Endothelial cell of umbilical vein (primary cell): ENCODE measurements around the gene AKAP6. TPM values are rescaled to one million over a fixed set of nuclear protein-coding genes. Genes with fewer than 3 reads are reported as not detected.

Experiments used
- BruUV-seq: library from RNA; stranded (reverse); fragments of 400-500 nt; replicated peaks from 2 replicates; lab custom pipeline; 2021; lab: Mats Ljungman, UMichigan
- CTCF ChIA-PET: fragments of 300-600, 350-600 bp; sonication (Branson Sonifier 250); formaldehyde crosslinking; loops from one replicate; lab custom pipeline; 2021; ENCODE audit warnings: antibody characterized with exemption, inconsistent platforms; lab: Charles Lee
- POLR2A ChIA-PET: fragments of 300-600, 350-600 bp; sonication (Branson Sonifier 250); formaldehyde crosslinking; loops from one replicate; lab custom pipeline; 2021; ENCODE audit warnings: antibody characterized with exemption, inconsistent platforms; lab: Charles Lee
- DNase-seq: peaks from one replicate; pipeline ENCODE4 v3.0.0-alpha.2; 2011; ENCODE audit warnings: low read depth, low spot score
- FAIRE-seq: peaks from 2 replicates; lab custom pipeline; 2011; peaks lifted over from hg19 to GRCh38; lab: Jason Lieb, UNC
- H2AFZ ChIP-seq: 2 replicates; pipeline ENCODE4 v1.6.0; 2012; ENCODE audit warnings: low read depth, low read length, control low read depth, inconsistent platforms
- H3K27ac ChIP-seq: 2 replicates; pipeline ENCODE4 v1.5.1; 2011; ENCODE audit warnings: low read depth, mild to moderate bottlenecking, control low read depth, low read length, moderate library complexity; ENCODE audit not compliant: insufficient read depth
- H3K27me3 ChIP-seq, 2 experiments: 2 replicates each; pipeline versions ENCODE4 v1.6.0 to v1.6.1; 2011; ENCODE audit warnings: low read length in 2 of 2, mixed read lengths in 1 of 2; ENCODE audit not compliant: control insufficient read depth in 2 of 2, insufficient read depth in 2 of 2
- H3K36me3 ChIP-seq, 2 experiments: 2 replicates in 1 of 2; 3 replicates in 1 of 2; pipeline ENCODE4 v1.5.1; 2011; ENCODE audit warnings: low read length in 2 of 2, mild to moderate bottlenecking in 1 of 2, moderate library complexity in 1 of 2; ENCODE audit not compliant: control insufficient read depth in 2 of 2, insufficient read depth in 2 of 2; ENCODE audit errors: extremely low read depth in 1 of 2
- H3K4me1 ChIP-seq: 3 replicates; pipeline ENCODE4 v1.5.1; 2011; ENCODE audit warnings: mild to moderate bottlenecking, low read length; ENCODE audit not compliant: control insufficient read depth, insufficient read depth; ENCODE audit errors: extremely low read depth
- H3K4me2 ChIP-seq: 2 replicates; pipeline ENCODE4 v1.6.1; 2011; ENCODE audit warnings: low read length, control low read depth, mixed read lengths; ENCODE audit not compliant: insufficient read depth
- H3K4me3 ChIP-seq, 3 experiments: fragments of 200-600 bp in 1 of 3; sonication (generic), shearing (Covaris generic) in 1 of 3; replicated peaks in 1 of 3; 2 replicates each; pipeline ENCODE4 v1.5.1; 2011 to 2016; ENCODE audit warnings: control low read depth in 3 of 3, low read length in 3 of 3, mild to moderate bottlenecking in 2 of 3, inconsistent platforms in 1 of 3, low read depth in 1 of 3, moderate library complexity in 1 of 3; ENCODE audit not compliant: insufficient read depth in 1 of 3
- H3K79me2 ChIP-seq: 2 replicates; pipeline ENCODE4 v1.6.0; 2012; ENCODE audit warnings: low read length, inconsistent platforms; ENCODE audit not compliant: control insufficient read depth, insufficient read depth
- H3K9ac ChIP-seq: replicated peaks from 2 replicates; pipeline ENCODE3; 2011; ENCODE audit warnings: low read length, control low read depth; ENCODE audit not compliant: insufficient read depth; ENCODE audit errors: extremely low read depth
- H3K9me1 ChIP-seq: replicated peaks from 3 replicates; pipeline ENCODE4 v1.6.0; 2011; ENCODE audit warnings: mild to moderate bottlenecking, low read length; ENCODE audit not compliant: control insufficient read depth, insufficient read depth; ENCODE audit errors: extremely low read depth
- H3K9me3 ChIP-seq: replicated peaks from 2 replicates; pipeline ENCODE4 v1.5.1; 2012; ENCODE audit warnings: low read length, inconsistent platforms; ENCODE audit not compliant: control insufficient read depth, insufficient read depth
- H4K20me1 ChIP-seq: replicated peaks from 2 replicates; pipeline ENCODE3; 2011; ENCODE audit warnings: mild to moderate bottlenecking, low read length; ENCODE audit not compliant: control insufficient read depth, insufficient read depth; ENCODE audit errors: extremely low read depth
- CTCF ChIP-seq, 2 donors: IDR thresholded peaks; 1 replicate in 1 of 2; 2 replicates in 1 of 2; pipeline ENCODE4 v1.5.1; 2011; ENCODE audit warnings: low read length in 2 of 2, mild to moderate bottlenecking in 2 of 2, moderate library complexity in 2 of 2, control low read depth in 1 of 2, inconsistent platforms in 1 of 2, low read depth in 1 of 2; ENCODE audit not compliant: insufficient read depth in 1 of 2; ENCODE audit errors: extremely low read depth in 1 of 2
- EZH2 ChIP-seq: IDR thresholded peaks from 2 replicates; pipeline ENCODE4 v1.6.1; 2012; ENCODE audit warnings: borderline replicate concordance, low read depth, mild to moderate bottlenecking, moderate library complexity, low read length, inconsistent platforms; ENCODE audit not compliant: severe bottlenecking
- FOS ChIP-seq: IDR thresholded peaks from 2 replicates; pipeline ENCODE4 v1.6.1; 2011; ENCODE audit warnings: mild to moderate bottlenecking, low read length, moderate library complexity, borderline replicate concordance; ENCODE audit not compliant: insufficient read depth
- GATA2 ChIP-seq: IDR thresholded peaks from 2 replicates; pipeline ENCODE4 v1.7.0; 2011; ENCODE audit warnings: low read depth, mild to moderate bottlenecking, moderate library complexity, mixed read lengths, low read length; ENCODE audit not compliant: insufficient read length, insufficient read depth
- JUN ChIP-seq: IDR thresholded peaks from 2 replicates; pipeline ENCODE4 v1.6.1; 2011; ENCODE audit warnings: borderline replicate concordance, low read depth; ENCODE audit not compliant: insufficient read length, insufficient read depth
- MAX ChIP-seq: IDR thresholded peaks from 2 replicates; pipeline ENCODE4 v1.6.1; 2011; ENCODE audit not compliant: insufficient read depth, insufficient read length
- MYC ChIP-seq: IDR thresholded peaks from one replicate; pipeline ENCODE4 v1.6.1; 2011; ENCODE audit warnings: mild to moderate bottlenecking, low read depth, low read length
- POLR2A ChIP-seq: IDR thresholded peaks from 2 replicates; pipeline ENCODE4 v1.6.1; 2012; ENCODE audit warnings: low read depth, mild to moderate bottlenecking, control low read depth, low read length
- POLR2AphosphoS5 ChIP-seq: IDR thresholded peaks from 2 replicates; pipeline ENCODE4 v1.6.1; 2012; ENCODE audit warnings: low read depth, mild to moderate bottlenecking, control low read depth, low read length, moderate library complexity; ENCODE audit not compliant: insufficient read depth
- dilution Hi-C: fragments of 300-500 bp; cut with MboI; formaldehyde crosslinking; loops from one replicate; pipeline ENCODE4 v1.15.0; 2019; ENCODE audit warnings: low sequenced_read_pairs; ENCODE audit not compliant: extremely low pct_ligation_motif_present
- intact Hi-C: fragments of 100-400 bp; cut with micrococcal nuclease; formaldehyde crosslinking; loops from one replicate; pipeline ENCODE4 v1.10.0; 2022
- polyA plus RNA-seq, 4 experiments: library from polyadenylated mRNA; depleted of rRNA in 3 of 4; stranded (reverse) in 3 of 4; unstranded in 1 of 4; fragments of >200 nt; gene quantifications; 2 replicates each; pipeline versions ENCODE4 v1.2.1 to v1.2.3, GENCODE V29; 2011 to 2012; ENCODE audit warnings: missing spikeins in 1 of 4
- total RNA-seq: library from RNA; stranded (reverse); gene quantifications from 2 replicates; pipeline ENCODE4 v1.2.3, GENCODE V29; 2021

The AKAP6 gene
- total and polyA plus RNA-seq, 2 donors (not counting 3 experiments of a cell fraction or from before 2014, with no cell fraction given) = 0.03 to 0.49 TPM

GRCh38 chr14:32509632-32510187, 180.6 kb downstream of the AKAP6 start:
- TF ChIP-seq MYC (no peak), JUN (peak; percentile 35), MAX (peak; percentile 22), POLR2A (peak; percentile 41), FOS (peak; percentile 42), GATA2 (no peak), CTCF (IDR thresholded peaks at IDR 0.05; ENCODE audit: extremely low read depth in 1 of 2, insufficient read depth in 1 of 2, low read depth in 1 of 2, low read length in 2 of 2) (no peak), EZH2 (no peak), POLR2AphosphoS5 (peak; percentile 39)
- Histone ChIP-seq H4K20me1 (no peaks in the 10 kb centered on the region), H3K9ac (peak overlapping the region; percentile 25), H3K9me3 (no peaks in the 10 kb centered on the region), H3K36me3 (no peaks in the 10 kb centered on the region), H3K27ac (peak overlapping the region; percentile 67), H2AFZ (peak overlapping the region; percentile 36), H3K4me1 (peaks cover 25% of the 10 kb centered on the region), H3K9me1 (no peaks in the 10 kb centered on the region), H3K4me2 (peak overlapping the region; percentile 3), H3K27me3 (no peaks in the 10 kb centered on the region), H3K79me2 (no peaks in the 10 kb centered on the region), H3K4me3 (no peak overlapping the region)
- BruUV-seq = no TSS peak
- POLR2A ChIA-PET = no interaction called here
- DNase-seq = peak; percentile 98
- CTCF ChIA-PET = interaction anchor here (0.6 to 3.3 kb wide), 7 partner anchors 15 to 999 kb away, joined by 3 to 17 read pairs (median 3); no protein-coding TSS in a partner anchor
- FAIRE-seq = peak; percentile 97
- dilution Hi-C loops (no loop called here), intact Hi-C loops (loop anchor here (1.0 to 5.0 kb wide), 5 partner anchors 16 to 432 kb away; partner anchors contain the start of gene ARHGAP5)
